H1 (cell line): ENCODE measurements around the gene TNFAIP2. TPM values are rescaled to one million over a fixed set of nuclear protein-coding genes. Genes with fewer than 3 reads are reported as not detected.
A peak's percentile ranks its signal among the peaks of the same experiment; 100 is the strongest.

Source experiments
- CTCF ChIA-PET: fragments of 300-600 bp; sonication (Branson Sonifier 250); formaldehyde crosslinking; loops from one replicate; lab custom pipeline; 2021; ENCODE audit not compliant: partially characterized antibody; lab: Charles Lee
- POLR2A ChIA-PET: fragments of 300-600 bp; sonication (Branson Sonifier 250); formaldehyde crosslinking; loops from one replicate; lab custom pipeline; 2021; ENCODE audit warnings: inconsistent platforms; ENCODE audit not compliant: partially characterized antibody; lab: Charles Lee
- DNase-seq, 2 experiments: peaks; one replicate each; pipeline versions ENCODE4 v3.0.0 to v3.0.0-alpha.2; 2010 to 2022; ENCODE audit warnings: low spot score in 2 of 2, low read depth in 1 of 2, mixed read lengths in 1 of 2
- FAIRE-seq: peaks from 2 replicates; lab custom pipeline; 2011; peaks lifted over from hg19 to GRCh38; lab: Jason Lieb, UNC
- H2AFZ ChIP-seq: 2 replicates; pipeline ENCODE4 v1.8.1; 2012; ENCODE audit warnings: low read length, inconsistent platforms
- H2AK5ac ChIP-seq: 2 replicates; pipeline ENCODE4 v1.6.1; 2013; ENCODE audit warnings: low read depth, low read length
- H2BK120ac ChIP-seq: replicated peaks from 2 replicates; pipeline ENCODE3; 2013; ENCODE audit warnings: low read depth, low read length, inconsistent platforms
- H2BK12ac ChIP-seq: 2 replicates; pipeline ENCODE4 v1.6.1; 2013; ENCODE audit warnings: low read depth, low read length
- H2BK15ac ChIP-seq: 2 replicates; pipeline ENCODE4 v1.6.1; 2013; ENCODE audit warnings: low read length
- H2BK20ac ChIP-seq: 2 replicates; pipeline ENCODE4 v1.6.1; 2013; ENCODE audit warnings: low read length
- H2BK5ac ChIP-seq: 2 replicates; pipeline ENCODE4 v1.6.1; 2013; ENCODE audit warnings: low read depth, low read length
- H3K14ac ChIP-seq: 2 replicates; pipeline ENCODE4 v1.6.1; 2013; ENCODE audit warnings: inconsistent platforms; ENCODE audit not compliant: insufficient read length
- H3K18ac ChIP-seq: 2 replicates; pipeline ENCODE4 v1.6.1; 2013; ENCODE audit warnings: low read length; ENCODE audit errors: extremely low read depth
- H3K23ac ChIP-seq: 2 replicates; pipeline ENCODE4 v1.6.1; 2013; ENCODE audit warnings: inconsistent platforms; ENCODE audit not compliant: insufficient read length
- H3K23me2 ChIP-seq: 2 replicates; pipeline ENCODE4 v1.6.1; 2013; ENCODE audit warnings: low read depth, low read length
- H3K27ac ChIP-seq: 2 replicates; pipeline ENCODE4 v1.6.1; 2011; ENCODE audit warnings: low read depth, low read length, inconsistent platforms
- H3K27me3 ChIP-seq, 4 experiments: replicated peaks in 1 of 4; 1 replicate in 1 of 4; 2 replicates in 3 of 4; pipeline versions ENCODE4 v1.6.1 to v1.8.1; 2011 to 2013; ENCODE audit warnings: low read length in 3 of 4, mild to moderate bottlenecking in 3 of 4, inconsistent platforms in 2 of 4, mixed read lengths in 2 of 4, moderate library complexity in 1 of 4; ENCODE audit not compliant: control insufficient read depth in 3 of 4, insufficient read depth in 3 of 4; ENCODE audit errors: extremely low read depth in 1 of 4
- H3K36me3 ChIP-seq, 4 experiments: 2 replicates each; pipeline versions ENCODE4 v1.6.1 to v1.8.1; 2011 to 2013; ENCODE audit warnings: mild to moderate bottlenecking in 4 of 4, low read length in 3 of 4, moderate library complexity in 2 of 4, control low read depth in 1 of 4, inconsistent platforms in 1 of 4; ENCODE audit not compliant: insufficient read depth in 4 of 4, control insufficient read depth in 2 of 4
- H3K4ac ChIP-seq: replicated peaks from 2 replicates; pipeline ENCODE3; 2013; ENCODE audit warnings: low read length, low read depth, mixed read lengths, inconsistent platforms; ENCODE audit not compliant: insufficient read length
- H3K4me1 ChIP-seq, 4 experiments: replicated peaks in 1 of 4; 1 replicate in 1 of 4; 2 replicates in 3 of 4; pipeline versions ENCODE4 v1.6.1 to v1.8.1; 2011 to 2013; ENCODE audit warnings: low read length in 3 of 4, inconsistent platforms in 2 of 4, mixed read lengths in 1 of 4; ENCODE audit not compliant: insufficient read depth in 4 of 4, control insufficient read depth in 3 of 4
- H3K4me2 ChIP-seq, 2 experiments: 2 replicates each; pipeline versions ENCODE4 v1.6.1 to v1.8.1; 2011 to 2013; ENCODE audit warnings: low read depth in 2 of 2, low read length in 2 of 2, control low read depth in 1 of 2, inconsistent platforms in 1 of 2, mild to moderate bottlenecking in 1 of 2; ENCODE audit not compliant: insufficient read depth in 1 of 2
- H3K4me3 ChIP-seq, 4 experiments: fragments of 200-600, 300-600 bp in 1 of 4; sonication (generic), shearing (Covaris generic), sonication (Bioruptor Twin) in 1 of 4; 2 replicates each; pipeline versions ENCODE4 v1.5.1 to v1.8.1; 2011 to 2016; ENCODE audit warnings: low read length in 4 of 4, low read depth in 3 of 4, control low read depth in 2 of 4, inconsistent platforms in 2 of 4, mild to moderate bottlenecking in 2 of 4, mixed read lengths in 1 of 4, moderate library complexity in 1 of 4; ENCODE audit not compliant: insufficient read depth in 2 of 4; ENCODE audit errors: extremely low read depth in 1 of 4
- H3K56ac ChIP-seq: replicated peaks from 2 replicates; pipeline ENCODE3; 2013; ENCODE audit warnings: low read depth, mild to moderate bottlenecking, mixed read lengths, low read length, inconsistent platforms; ENCODE audit not compliant: insufficient read length
- H3K79me1 ChIP-seq: 2 replicates; pipeline ENCODE4 v1.6.1; 2013; ENCODE audit warnings: low read depth, low read length, control low read depth
- H3K79me2 ChIP-seq, 2 experiments: 2 replicates each; pipeline versions ENCODE4 v1.6.1 to v1.8.1; 2012 to 2013; ENCODE audit warnings: low read length in 2 of 2, mild to moderate bottlenecking in 2 of 2, inconsistent platforms in 1 of 2; ENCODE audit not compliant: insufficient read depth in 2 of 2, control insufficient read depth in 1 of 2
- H3K9ac ChIP-seq, 4 experiments: replicated peaks in 1 of 4; 1 replicate in 1 of 4; 2 replicates in 3 of 4; pipeline versions ENCODE4 v1.6.1 to v1.8.1; 2011 to 2013; ENCODE audit warnings: low read depth in 3 of 4, low read length in 3 of 4, control low read depth in 2 of 4, mild to moderate bottlenecking in 2 of 4, moderate library complexity in 2 of 4, inconsistent platforms in 1 of 4; ENCODE audit errors: extremely low read depth in 1 of 4
- H3K9me3 ChIP-seq, 2 experiments: 2 replicates each; pipeline versions ENCODE4 v1.6.1 to v1.8.1; 2012 to 2013; ENCODE audit warnings: mild to moderate bottlenecking in 2 of 2, moderate library complexity in 2 of 2, control low read depth in 1 of 2, inconsistent platforms in 1 of 2, low read depth in 1 of 2, low read length in 1 of 2, mixed read lengths in 1 of 2; ENCODE audit not compliant: insufficient read depth in 2 of 2
- H4K20me1 ChIP-seq, 2 experiments: replicated peaks in 1 of 2; 2 replicates each; pipeline versions ENCODE3 to v1.8.1; 2011 to 2013; ENCODE audit warnings: inconsistent platforms in 2 of 2, low read length in 2 of 2, mild to moderate bottlenecking in 1 of 2; ENCODE audit not compliant: insufficient read depth in 2 of 2, control insufficient read depth in 1 of 2
- H4K5ac ChIP-seq: 2 replicates; pipeline ENCODE4 v1.6.1; 2013; ENCODE audit warnings: low read length, low read depth, mixed read lengths, inconsistent platforms; ENCODE audit not compliant: insufficient read length
- H4K8ac ChIP-seq: 2 replicates; pipeline ENCODE4 v1.8.0; 2013; ENCODE audit warnings: mild to moderate bottlenecking, moderate library complexity, low read length, inconsistent platforms; ENCODE audit not compliant: insufficient read depth; ENCODE audit errors: extremely low read depth
- H4K91ac ChIP-seq: replicated peaks from 2 replicates; pipeline ENCODE3; 2013; ENCODE audit warnings: low read length, mixed read lengths, inconsistent platforms; ENCODE audit not compliant: insufficient read length
- ATF3 ChIP-seq: IDR thresholded peaks from 2 replicates; pipeline ENCODE4 v1.6.1; 2011; ENCODE audit warnings: low read depth, mild to moderate bottlenecking, low read length; ENCODE audit not compliant: insufficient read depth
- CHD1 ChIP-seq: IDR thresholded peaks from 2 replicates; pipeline ENCODE4 v1.6.1; 2012; ENCODE audit warnings: low read depth, low read length, improper control_type of control experiment
- KDM5A ChIP-seq: fragments of 200-600 bp; IDR thresholded peaks from 2 replicates; pipeline ENCODE4 v1.7.1; 2012; ENCODE audit warnings: mild to moderate bottlenecking, low read length, inconsistent platforms, mixed read lengths
- MAFK ChIP-seq: IDR thresholded peaks from 2 replicates; pipeline ENCODE4 v1.6.1; 2012; ENCODE audit warnings: low read depth, mild to moderate bottlenecking, improper control_type of control experiment, low read length
- NANOG ChIP-seq: IDR thresholded peaks from 2 replicates; pipeline ENCODE4 v1.6.1; 2011; ENCODE audit warnings: low read length, low read depth, mild to moderate bottlenecking, inconsistent platforms; ENCODE audit not compliant: insufficient read depth, poor library complexity, severe bottlenecking
- SRF ChIP-seq: IDR thresholded peaks from 2 replicates; pipeline ENCODE4 v1.6.1; 2011; ENCODE audit warnings: mild to moderate bottlenecking, low read depth, low read length, moderate library complexity
- USF2 ChIP-seq: IDR thresholded peaks from 2 replicates; pipeline ENCODE4 v1.6.1; 2011; ENCODE audit warnings: low read length, improper control_type of control experiment
- WGBS, 2 experiments: shearing (Covaris generic) in 1 of 2; methylation state at CpG; one replicate each; pipeline versions ENCODE4 v1.1.6 to v1.1.7; 2013 to 2015; ENCODE audit warnings: low lambda C conversion rate in 2 of 2, mixed read lengths in 2 of 2, inconsistent platforms in 1 of 2, low coverage in 1 of 2, missing lambda C conversion rate in 1 of 2; ENCODE audit not compliant: insufficient replicate concordance in 2 of 2, insufficient coverage in 1 of 2, insufficient read length in 1 of 2; ENCODE audit errors: extremely low coverage in 1 of 2, missing lambda C conversion rate in 1 of 2; 5-methylcytosine and 5-hydroxymethylcytosine counted together
- polyA plus RNA-seq, 7 experiments: library from polyadenylated mRNA; depleted of rRNA in 3 of 7; stranded (reverse) in 5 of 7; unstranded in 2 of 7; fragments of >200 nt in 5 of 7; fragments of 200-250 nt in 2 of 7; gene quantifications; 1 replicate in 5 of 7; 2 replicates in 1 of 7; 4 replicates in 1 of 7; pipeline versions ENCODE4 v1.2.1 to v1.2.3, GENCODE V29; 2011 to 2013; ENCODE audit warnings: missing spikeins in 2 of 7, mixed read lengths in 2 of 7
- total RNA-seq: library from RNA; stranded (reverse); fragmentation: NEBNext Ultra II Directional; extraction: Animal tissue kit (Norgen Biotek cat#: 25700); gene quantifications from 2 replicates; pipeline ENCODE4 v1.2.1, GENCODE V29; 2021

TNFAIP2 gene
- total and polyA plus RNA-seq, 2 of the 8 experiments (the other 6 are each of a cell fraction or from before 2014, with no cell fraction given) = 28.3 to 34.5 TPM

- Histone ChIP-seq H2AK5ac (peak overlapping the region; percentile 61; the same call in 1 of the 2 replicates), H3K4ac (peak overlapping the region; percentile 11), H3K79me2 (no peaks in the 10 kb centered on the region), H2BK20ac (0 out of 2 replicates have a peak overlapping the region, but pooled peaks have one; percentile 72), H3K9ac (no peak overlapping the region), H2BK12ac (peak overlapping the region; percentile 90; the same call in 1 of the 2 replicates), H2BK5ac (peak overlapping the region; percentile 78; the same call in 1 of the 2 replicates), H3K4me2 (no peak overlapping the region; a peak in 1 of 4 replicates), H3K4me3 (no peak overlapping the region), H3K79me1 (no peaks in the 10 kb centered on the region), H3K36me3 (no peaks in the 10 kb centered on the region), H3K18ac (peak overlapping the region; percentile 83), H3K14ac (no peak overlapping the region), H3K23ac (no peak overlapping the region), H4K5ac (no peak overlapping the region), H3K23me2 (no peaks in the 10 kb centered on the region; the same call in 1 of the 2 replicates), H2AFZ (no peak overlapping the region), H3K4me1 (peaks cover 12 to 43% (median 35%) of the 10 kb centered on the region in 4 experiments), H4K91ac (peak overlapping the region; percentile 55), H2BK120ac (peak overlapping the region; percentile 92), H3K56ac (no peak overlapping the region), H3K27ac (no peak overlapping the region), H3K27me3 (peaks cover 0 to 4% (median 0%) of the 10 kb centered on the region in 4 experiments; a peak in 3 of 7 replicates), H2BK15ac (peak overlapping the region; percentile 98), H3K9me3 (no peaks in the 10 kb centered on the region), H4K20me1 (no peaks in the 10 kb centered on the region), H4K8ac (peak overlapping the region; percentile 74; the same call in 1 of the 2 replicates)
- FAIRE-seq (no peak), DNase-seq (no peak)
- ChIA-PET POLR2A (interaction anchor here (0.6 to 0.9 kb wide), 3 partner anchors 9 to 25 kb away, joined by 3 read pairs; no protein-coding TSS in a partner anchor), CTCF (interaction anchor here (0.6 to 0.9 kb wide), 3 partner anchors 36 to 75 kb away, joined by 3 to 5 read pairs (median 4); no protein-coding TSS in a partner anchor)
- WGBS, 2 experiments = 88% methylated on average over 6 of the region's 11 CpGs; no CpG with 5 or more reads in 1 of the 2 experiments
- TF ChIP-seq NANOG (no peak), USF2 (no peak), SRF (no peak), CHD1 (no peak), KDM5A (no peak), MAFK (no peak), ATF3 (no peak)
These were observed 10.6 kb upstream of the TNFAIP2 start for GRCh38 chr14:103112400-103113243.
